ENCODE data around the gene CNKSR2.

The CNKSR2 gene

DNA sequence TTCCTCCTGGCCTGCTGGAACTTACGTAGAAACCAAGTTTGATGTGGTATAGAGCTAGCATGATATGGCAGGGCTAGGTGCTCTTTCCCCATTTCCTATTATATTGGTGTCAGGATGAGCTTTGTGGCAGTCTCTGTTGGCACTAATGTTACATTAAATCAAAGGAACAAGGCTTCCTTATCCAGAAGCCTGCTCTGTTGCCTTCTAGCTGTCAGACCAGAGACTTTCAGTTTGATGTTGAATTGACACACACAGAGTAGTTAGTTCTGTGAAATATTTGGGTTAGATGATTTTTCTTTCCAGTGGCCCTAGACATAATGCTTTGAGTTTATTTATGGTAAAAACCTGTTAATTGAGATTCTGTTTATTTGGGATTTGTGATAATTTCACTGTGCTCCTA, 10.0 kb downstream of the CNKSR2 start:
- TF ChIP-seq, protein P1, sequence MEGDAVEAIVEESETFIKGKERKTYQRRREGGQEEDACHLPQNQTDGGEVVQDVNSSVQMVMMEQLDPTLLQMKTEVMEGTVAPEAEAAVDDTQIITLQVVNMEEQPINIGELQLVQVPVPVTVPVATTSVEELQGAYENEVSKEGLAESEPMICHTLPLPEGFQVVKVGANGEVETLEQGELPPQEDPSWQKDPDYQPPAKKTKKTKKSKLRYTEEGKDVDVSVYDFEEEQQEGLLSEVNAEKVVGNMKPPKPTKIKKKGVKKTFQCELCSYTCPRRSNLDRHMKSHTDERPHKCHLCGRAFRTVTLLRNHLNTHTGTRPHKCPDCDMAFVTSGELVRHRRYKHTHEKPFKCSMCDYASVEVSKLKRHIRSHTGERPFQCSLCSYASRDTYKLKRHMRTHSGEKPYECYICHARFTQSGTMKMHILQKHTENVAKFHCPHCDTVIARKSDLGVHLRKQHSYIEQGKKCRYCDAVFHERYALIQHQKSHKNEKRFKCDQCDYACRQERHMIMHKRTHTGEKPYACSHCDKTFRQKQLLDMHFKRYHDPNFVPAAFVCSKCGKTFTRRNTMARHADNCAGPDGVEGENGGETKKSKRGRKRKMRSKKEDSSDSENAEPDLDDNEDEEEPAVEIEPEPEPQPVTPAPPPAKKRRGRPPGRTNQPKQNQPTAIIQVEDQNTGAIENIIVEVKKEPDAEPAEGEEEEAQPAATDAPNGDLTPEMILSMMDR (IDR thresholded peaks at IDR 0.05; ENCODE audit: insufficient read depth, low read length, missing control alignments): no peak
- POLR2A ChIA-PET: no interaction called here
- no peak overlapping the region for H3K4me3 ChIP-seq (ENCODE audit: low read depth, low read length)
- CTCF ChIA-PET: no interaction called here
- DNase-seq (ENCODE audit: low read depth, low spot score): no peak

GRCh38 chrX:21394792-21395191, 20.6 kb downstream of the CNKSR2 start:
- DNase-seq (ENCODE audit: low read depth, low spot score): no peak
- POLR2A ChIA-PET: no interaction called here
- TF ChIP-seq, protein P1 (IDR thresholded peaks at IDR 0.05; ENCODE audit: insufficient read depth, low read length, missing control alignments): no peak
- CTCF ChIA-PET: no interaction called here
- no peak overlapping the region for H3K4me3 ChIP-seq (ENCODE audit: low read depth, low read length)

DNA sequence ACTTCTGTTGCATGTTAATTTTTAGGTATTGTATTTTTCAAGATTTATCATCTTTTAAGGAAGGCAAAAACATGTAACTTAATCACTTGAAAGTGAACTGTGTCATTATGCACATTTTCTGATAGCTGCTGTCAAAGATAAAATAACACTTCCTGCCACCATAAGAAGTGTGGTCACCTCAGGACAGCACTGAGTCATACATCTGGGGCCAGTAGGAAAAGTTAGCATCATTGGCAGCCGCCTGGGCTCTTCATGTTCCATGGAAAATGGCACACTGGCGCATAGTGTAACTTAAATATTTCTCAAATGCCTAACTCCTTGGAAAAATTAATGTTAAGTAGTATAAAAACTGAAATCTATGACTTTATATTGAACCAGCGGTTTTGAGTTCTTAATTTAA, 24.2 kb downstream of the CNKSR2 start:
- DNase-seq (ENCODE audit: low read depth, low spot score): no peak
- TF ChIP-seq, protein P1 (IDR thresholded peaks at IDR 0.05; ENCODE audit: insufficient read depth, low read length, missing control alignments): no peak
- ChIA-PET POLR2A (interaction anchor here (0.6 kb wide), 1 partner anchor 82 kb away, joined by 3 read pairs; no protein-coding TSS in a partner anchor), CTCF (no interaction called here)
- no peak overlapping the region for H3K4me3 ChIP-seq (ENCODE audit: low read depth, low read length)

DNA sequence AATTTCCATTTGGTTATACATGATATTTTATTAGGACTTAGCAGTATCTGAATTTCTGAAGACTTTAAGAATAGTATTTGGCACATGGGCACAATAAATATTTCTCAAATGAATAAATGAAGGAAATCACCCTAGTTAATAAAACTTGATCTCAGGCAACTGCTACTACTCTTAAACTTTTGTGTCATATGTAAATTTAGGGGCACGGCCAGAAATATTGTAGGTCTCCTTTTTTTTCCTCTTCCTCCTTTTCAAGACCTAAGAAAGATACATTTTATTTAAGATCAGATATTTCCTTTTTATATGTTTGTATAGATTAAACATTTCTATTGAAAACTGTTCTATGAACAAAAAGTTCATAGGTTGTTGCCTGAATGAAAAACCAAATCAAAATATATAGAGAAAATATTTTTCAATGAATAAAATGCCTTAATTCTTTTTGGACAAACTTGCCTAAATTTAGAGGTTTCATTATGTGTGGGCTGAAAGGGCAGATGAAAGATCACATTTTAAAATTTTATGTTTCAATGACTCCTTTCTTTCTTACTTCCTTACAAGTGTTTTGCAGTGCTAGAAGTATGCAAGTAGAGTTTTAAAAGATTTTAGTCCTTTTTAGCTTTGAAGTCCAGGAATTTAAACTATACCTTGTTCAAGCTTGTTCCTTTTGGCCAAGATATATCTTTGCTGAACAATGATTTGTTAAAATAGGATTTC, 26.3 kb downstream of the CNKSR2 start:
- no peak overlapping the region for H3K4me3 ChIP-seq (ENCODE audit: low read depth, low read length)
- CTCF ChIA-PET: no interaction called here
- no peak for DNase-seq (ENCODE audit: low read depth, low spot score)
- TF ChIP-seq, protein P1 (IDR thresholded peaks at IDR 0.05; ENCODE audit: insufficient read depth, low read length, missing control alignments): no peak
- POLR2A ChIA-PET: no interaction called here

DNA sequence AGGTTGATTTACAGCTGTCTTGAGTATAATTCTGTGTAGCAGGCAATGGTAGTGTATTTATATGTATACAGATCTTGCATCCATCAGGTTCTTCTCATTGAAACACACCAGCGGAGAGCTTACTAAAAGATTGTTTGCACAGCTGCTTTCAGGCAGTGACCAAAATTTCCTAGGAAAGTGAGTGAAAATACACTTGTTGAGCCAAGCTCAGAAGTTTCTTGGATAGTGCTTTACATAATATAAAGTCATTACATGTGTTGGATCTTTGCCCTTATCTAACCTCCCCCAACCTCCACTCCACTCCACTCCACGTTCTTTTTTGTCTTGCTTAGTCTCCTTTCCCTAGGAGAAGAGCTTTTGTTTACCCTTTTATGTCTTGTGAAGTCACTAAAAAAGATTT, 34.1 kb downstream of the CNKSR2 start:
- H3K4me3 ChIP-seq (ENCODE audit: low read depth, low read length): no peak overlapping the region
- ChIA-PET CTCF (no interaction called here), POLR2A (no interaction called here)
- DNase-seq (ENCODE audit: low read depth, low spot score): no peak
- TF ChIP-seq, protein P1 (IDR thresholded peaks at IDR 0.05; ENCODE audit: insufficient read depth, low read length, missing control alignments): no peak

DNA sequence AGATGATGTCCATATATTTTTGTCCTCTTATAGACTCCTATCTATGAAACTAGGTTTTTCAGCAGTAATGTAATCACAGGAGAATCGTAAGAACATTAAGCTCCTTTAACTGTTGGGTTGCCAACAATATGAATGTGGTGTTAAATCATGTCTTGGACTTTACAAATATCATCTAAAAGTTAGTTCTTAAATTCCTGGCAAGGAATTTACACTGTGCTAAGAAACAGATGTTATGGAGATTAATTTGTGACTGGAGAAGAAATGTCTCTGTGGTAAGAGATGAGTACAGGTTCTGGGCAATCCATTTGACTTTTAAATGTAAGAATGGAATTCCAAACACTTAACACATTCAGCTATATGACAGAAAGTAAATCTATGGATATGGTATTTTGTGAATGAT, 34.6 kb downstream of the CNKSR2 start:
- H3K4me3 ChIP-seq (ENCODE audit: low read depth, low read length): no peak overlapping the region
- no peak for DNase-seq (ENCODE audit: low read depth, low spot score)
- TF ChIP-seq, protein P1 (IDR thresholded peaks at IDR 0.05; ENCODE audit: insufficient read depth, low read length, missing control alignments): no peak
- ChIA-PET POLR2A (no interaction called here), CTCF (no interaction called here)

Data from AG04449 (cell line).